ENCODE measurements around the gene LTC4S.

DNA sequence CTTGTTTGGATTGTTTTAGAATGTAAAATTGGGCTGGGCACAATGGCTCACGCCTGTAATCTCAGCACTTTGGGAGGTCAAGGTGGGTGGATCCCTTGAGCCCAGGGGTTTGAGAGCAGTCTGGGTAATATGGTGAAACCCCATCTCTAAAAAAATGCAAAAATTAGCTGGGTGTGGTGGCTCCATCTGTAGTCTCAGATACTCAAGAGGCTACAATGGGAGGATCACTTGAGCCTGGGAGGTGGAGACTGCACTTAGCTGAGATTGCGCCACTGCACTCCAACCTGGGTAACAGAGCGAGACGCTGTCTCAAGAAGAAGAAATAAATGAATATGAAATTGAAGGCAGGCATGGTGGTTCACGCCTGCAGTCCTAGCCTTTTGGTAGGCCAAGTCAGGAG, 39.8 kb upstream of the LTC4S start:
- TF ChIP-seq POLR2A (IDR thresholded peaks at IDR 0.05) (no peak), EP300 (IDR thresholded peaks at IDR 0.05) (no peak)
- TF ChIP-seq, protein P1, sequence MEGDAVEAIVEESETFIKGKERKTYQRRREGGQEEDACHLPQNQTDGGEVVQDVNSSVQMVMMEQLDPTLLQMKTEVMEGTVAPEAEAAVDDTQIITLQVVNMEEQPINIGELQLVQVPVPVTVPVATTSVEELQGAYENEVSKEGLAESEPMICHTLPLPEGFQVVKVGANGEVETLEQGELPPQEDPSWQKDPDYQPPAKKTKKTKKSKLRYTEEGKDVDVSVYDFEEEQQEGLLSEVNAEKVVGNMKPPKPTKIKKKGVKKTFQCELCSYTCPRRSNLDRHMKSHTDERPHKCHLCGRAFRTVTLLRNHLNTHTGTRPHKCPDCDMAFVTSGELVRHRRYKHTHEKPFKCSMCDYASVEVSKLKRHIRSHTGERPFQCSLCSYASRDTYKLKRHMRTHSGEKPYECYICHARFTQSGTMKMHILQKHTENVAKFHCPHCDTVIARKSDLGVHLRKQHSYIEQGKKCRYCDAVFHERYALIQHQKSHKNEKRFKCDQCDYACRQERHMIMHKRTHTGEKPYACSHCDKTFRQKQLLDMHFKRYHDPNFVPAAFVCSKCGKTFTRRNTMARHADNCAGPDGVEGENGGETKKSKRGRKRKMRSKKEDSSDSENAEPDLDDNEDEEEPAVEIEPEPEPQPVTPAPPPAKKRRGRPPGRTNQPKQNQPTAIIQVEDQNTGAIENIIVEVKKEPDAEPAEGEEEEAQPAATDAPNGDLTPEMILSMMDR (IDR thresholded peaks at IDR 0.05), result no peak

All from stomach (tissue), 4 donors.